ENCODE results near the gene AOPEP. TPM values are rescaled to one million over a fixed set of nuclear protein-coding genes. Genes with fewer than 3 reads are reported as not detected.
"Not testable (repeated sequence)": the region's sequence is repeated elsewhere in the genome, so short reads cannot be mapped to it uniquely, and the experiment has no call there.

AOPEP gene
- total RNA-seq, 1 donor from 2014 or later = 22.1 TPM

- peaks cover 9% of the 10 kb centered on the region for H3K27me3 Mint-ChIP-seq (ENCODE audit: unreplicated experiment)
- no peak overlapping the region for H3K4me3 Mint-ChIP-seq (ENCODE audit: unreplicated experiment)
- H3K27ac Mint-ChIP-seq (ENCODE audit: unreplicated experiment) = no peak overlapping the region
Measured at GRCh38 chr9:94937214-94937903, 210.9 kb downstream of the AOPEP start.

GRCh38 chr9:94938384-94938783 is 211.9 kb downstream of the AOPEP start:
- H3K4me1 Mint-ChIP-seq (ENCODE audit: unreplicated experiment) = peaks cover 21% of the 10 kb centered on the region
- H3K27me3 Mint-ChIP-seq (ENCODE audit: unreplicated experiment) = peaks cover 9% of the 10 kb centered on the region
- TF ChIP-seq CTCF (IDR thresholded peaks at IDR 0.05; ENCODE audit: unreplicated experiment) = no peak
- no peak overlapping the region for H3K4me3 Mint-ChIP-seq (ENCODE audit: unreplicated experiment)
- peaks cover 3% of the 10 kb centered on the region for H3K36me3 Mint-ChIP-seq (ENCODE audit: low read depth, unreplicated experiment)
- DNase-seq (ENCODE audit: low spot score) = no peak
- no peak overlapping the region for H3K27ac Mint-ChIP-seq (ENCODE audit: unreplicated experiment)
- no peaks in the 10 kb centered on the region for H3K9me3 Mint-ChIP-seq (ENCODE audit: unreplicated experiment)

More at GRCh38 chr9:94937214-94937903, 210.9 kb downstream of the AOPEP start:
- no peak for TF ChIP-seq CTCF (IDR thresholded peaks at IDR 0.05; ENCODE audit: unreplicated experiment)
- DNase-seq (ENCODE audit: low spot score) = no peak
- H3K9me3 Mint-ChIP-seq (ENCODE audit: unreplicated experiment) = no peaks in the 10 kb centered on the region
- H3K36me3 Mint-ChIP-seq (ENCODE audit: low read depth, unreplicated experiment) = peaks cover 3% of the 10 kb centered on the region
- H3K4me1 Mint-ChIP-seq (ENCODE audit: unreplicated experiment) = peaks cover 25% of the 10 kb centered on the region

- not testable (repeated sequence) for H3K9me3 Mint-ChIP-seq (ENCODE audit: unreplicated experiment); H3K36me3 Mint-ChIP-seq (ENCODE audit: low read depth, unreplicated experiment); H3K27me3 Mint-ChIP-seq (ENCODE audit: unreplicated experiment); H3K27ac Mint-ChIP-seq (ENCODE audit: unreplicated experiment); H3K4me3 Mint-ChIP-seq (ENCODE audit: unreplicated experiment); DNase-seq (ENCODE audit: low spot score)
- H3K4me1 Mint-ChIP-seq (ENCODE audit: unreplicated experiment) = peaks cover 22% of the 10 kb centered on the region
Measured at GRCh38 chr9:94940296-94940695, 213.8 kb downstream of the AOPEP start.

GRCh38 chr9:94941211-94941875 is 214.8 kb downstream of the AOPEP start:
- Mint-ChIP-seq H3K27me3 (ENCODE audit: unreplicated experiment) (peaks cover 4% of the 10 kb centered on the region), H3K4me3 (ENCODE audit: unreplicated experiment) (no peak overlapping the region), H3K9me3 (ENCODE audit: unreplicated experiment) (no peaks in the 10 kb centered on the region), H3K4me1 (ENCODE audit: unreplicated experiment) (peaks cover 31% of the 10 kb centered on the region), H3K27ac (ENCODE audit: unreplicated experiment) (peak overlapping the region; percentile 76), H3K36me3 (ENCODE audit: low read depth, unreplicated experiment) (peaks cover 3% of the 10 kb centered on the region)
- no peak for TF ChIP-seq CTCF (IDR thresholded peaks at IDR 0.05; ENCODE audit: unreplicated experiment)
- DNase-seq (ENCODE audit: low spot score) = no peak

- DNase-seq (ENCODE audit: low spot score) = no peak
- no peak for TF ChIP-seq CTCF (IDR thresholded peaks at IDR 0.05; ENCODE audit: unreplicated experiment)
- Mint-ChIP-seq H3K4me1 (ENCODE audit: unreplicated experiment) (peaks cover 32% of the 10 kb centered on the region), H3K4me3 (ENCODE audit: unreplicated experiment) (no peak overlapping the region), H3K9me3 (ENCODE audit: unreplicated experiment) (no peaks in the 10 kb centered on the region), H3K36me3 (ENCODE audit: low read depth, unreplicated experiment) (no peaks in the 10 kb centered on the region), H3K27me3 (ENCODE audit: unreplicated experiment) (no peaks in the 10 kb centered on the region), H3K27ac (ENCODE audit: unreplicated experiment) (no peak overlapping the region)
Measured at GRCh38 chr9:94944626-94945025, 218.1 kb downstream of the AOPEP start.
